ENCODE results near the gene DZIP1L. TPM values are rescaled to one million over a fixed set of nuclear protein-coding genes. Genes with fewer than 3 reads are reported as not detected.

Gene DZIP1L
- total and polyA plus RNA-seq, 2 experiments from 2014 or later: 10.6 to 19.5 TPM

DNA sequence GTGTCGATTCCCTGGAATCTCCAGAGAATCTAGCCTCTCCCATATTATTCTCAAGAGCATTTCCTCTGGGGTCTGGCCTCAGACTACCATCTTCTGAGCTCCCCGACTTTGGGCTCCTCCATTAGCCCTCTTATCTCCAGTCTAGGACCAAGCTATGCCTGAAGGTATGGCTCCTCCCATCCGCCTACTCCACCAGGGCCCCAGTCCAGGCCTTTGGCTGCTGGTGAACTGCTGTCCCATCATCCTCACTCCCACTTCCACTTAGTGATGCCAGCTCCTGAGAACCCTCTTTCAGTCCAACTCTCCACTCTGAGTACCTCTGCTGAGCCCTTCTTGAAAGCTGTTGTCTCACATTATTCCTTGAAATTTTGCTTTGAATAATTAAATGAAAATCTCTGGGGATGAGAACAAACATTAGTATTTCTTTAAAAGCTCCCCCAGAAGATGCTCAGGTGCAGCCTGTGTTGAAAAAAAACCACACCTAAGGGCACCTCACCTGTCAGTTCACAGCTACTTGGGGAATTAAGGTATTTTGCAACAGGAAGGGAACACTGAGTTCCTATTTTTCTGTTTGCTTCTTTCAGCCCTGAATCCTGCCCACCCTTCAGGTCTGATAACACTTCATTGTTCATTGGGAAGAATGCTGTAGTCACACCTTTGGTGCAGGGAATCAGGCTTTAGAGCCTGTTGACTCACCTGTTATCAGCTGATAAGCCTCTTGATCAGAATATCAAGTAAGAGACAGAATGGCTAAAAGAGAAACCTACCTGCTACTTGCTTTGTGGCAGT lies 95.9 kb downstream of the DZIP1L start:
- H3K4me3 Mint-ChIP-seq: no peak overlapping the region
- no peaks in the 10 kb centered on the region; the same call in 2 of the 3 replicates for H3K36me3 Mint-ChIP-seq (ENCODE audit: low read depth)
- no peaks in the 10 kb centered on the region for H3K4me1 Mint-ChIP-seq

More for the DNA sequence above, 95.9 kb downstream of the DZIP1L start:
- no peak for ATAC-seq
- H3K9me3 Mint-ChIP-seq: 0 out of 3 replicates have a peak, but pooled peaks cover 3% of the 10 kb centered on the region
- H3K4me1 ChIP-seq (ENCODE audit: insufficient read depth): no peaks in the 10 kb centered on the region
- no peak overlapping the region for H3K4me3 ChIP-seq
- no peaks in the 10 kb centered on the region for H3K36me3 ChIP-seq (ENCODE audit: insufficient read depth)
- no peaks in the 10 kb centered on the region for H3K79me2 ChIP-seq (replicated peaks; ENCODE audit: insufficient read depth)
- no peak for DNase-seq (ENCODE audit: low spot score)
- no peaks in the 10 kb centered on the region for H4K20me1 ChIP-seq (replicated peaks; ENCODE audit: insufficient read depth)
- no peaks in the 10 kb centered on the region for H3F3A ChIP-seq (replicated peaks; ENCODE audit: low read depth)
- TF ChIP-seq EZH2phosphoT487 (IDR thresholded peaks at IDR 0.05; ENCODE audit: unreplicated experiment) (no peak), POLR2AphosphoS5 (IDR thresholded peaks at IDR 0.05; ENCODE audit: low read depth) (no peak), ZNF114 (CRISPR knock-in tag; IDR thresholded peaks at IDR 0.05) (no peak), JUNB (IDR thresholded peaks at IDR 0.05; ENCODE audit: unreplicated experiment) (no peak), EZH2 (IDR thresholded peaks at IDR 0.05; ENCODE audit: low read depth, unreplicated experiment) (no peak), CREB1 (CRISPR knock-in tag; IDR thresholded peaks at IDR 0.05; ENCODE audit: low read depth) (no peak), STAT1 (IDR thresholded peaks at IDR 0.05; ENCODE audit: unreplicated experiment) (no peak)
- TF ChIP-seq, protein P1, sequence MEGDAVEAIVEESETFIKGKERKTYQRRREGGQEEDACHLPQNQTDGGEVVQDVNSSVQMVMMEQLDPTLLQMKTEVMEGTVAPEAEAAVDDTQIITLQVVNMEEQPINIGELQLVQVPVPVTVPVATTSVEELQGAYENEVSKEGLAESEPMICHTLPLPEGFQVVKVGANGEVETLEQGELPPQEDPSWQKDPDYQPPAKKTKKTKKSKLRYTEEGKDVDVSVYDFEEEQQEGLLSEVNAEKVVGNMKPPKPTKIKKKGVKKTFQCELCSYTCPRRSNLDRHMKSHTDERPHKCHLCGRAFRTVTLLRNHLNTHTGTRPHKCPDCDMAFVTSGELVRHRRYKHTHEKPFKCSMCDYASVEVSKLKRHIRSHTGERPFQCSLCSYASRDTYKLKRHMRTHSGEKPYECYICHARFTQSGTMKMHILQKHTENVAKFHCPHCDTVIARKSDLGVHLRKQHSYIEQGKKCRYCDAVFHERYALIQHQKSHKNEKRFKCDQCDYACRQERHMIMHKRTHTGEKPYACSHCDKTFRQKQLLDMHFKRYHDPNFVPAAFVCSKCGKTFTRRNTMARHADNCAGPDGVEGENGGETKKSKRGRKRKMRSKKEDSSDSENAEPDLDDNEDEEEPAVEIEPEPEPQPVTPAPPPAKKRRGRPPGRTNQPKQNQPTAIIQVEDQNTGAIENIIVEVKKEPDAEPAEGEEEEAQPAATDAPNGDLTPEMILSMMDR (conservative IDR thresholded peaks at IDR 0.05; ENCODE audit: low read depth in 2 of 2): no peak
- TF ChIP-seq, protein P2, sequence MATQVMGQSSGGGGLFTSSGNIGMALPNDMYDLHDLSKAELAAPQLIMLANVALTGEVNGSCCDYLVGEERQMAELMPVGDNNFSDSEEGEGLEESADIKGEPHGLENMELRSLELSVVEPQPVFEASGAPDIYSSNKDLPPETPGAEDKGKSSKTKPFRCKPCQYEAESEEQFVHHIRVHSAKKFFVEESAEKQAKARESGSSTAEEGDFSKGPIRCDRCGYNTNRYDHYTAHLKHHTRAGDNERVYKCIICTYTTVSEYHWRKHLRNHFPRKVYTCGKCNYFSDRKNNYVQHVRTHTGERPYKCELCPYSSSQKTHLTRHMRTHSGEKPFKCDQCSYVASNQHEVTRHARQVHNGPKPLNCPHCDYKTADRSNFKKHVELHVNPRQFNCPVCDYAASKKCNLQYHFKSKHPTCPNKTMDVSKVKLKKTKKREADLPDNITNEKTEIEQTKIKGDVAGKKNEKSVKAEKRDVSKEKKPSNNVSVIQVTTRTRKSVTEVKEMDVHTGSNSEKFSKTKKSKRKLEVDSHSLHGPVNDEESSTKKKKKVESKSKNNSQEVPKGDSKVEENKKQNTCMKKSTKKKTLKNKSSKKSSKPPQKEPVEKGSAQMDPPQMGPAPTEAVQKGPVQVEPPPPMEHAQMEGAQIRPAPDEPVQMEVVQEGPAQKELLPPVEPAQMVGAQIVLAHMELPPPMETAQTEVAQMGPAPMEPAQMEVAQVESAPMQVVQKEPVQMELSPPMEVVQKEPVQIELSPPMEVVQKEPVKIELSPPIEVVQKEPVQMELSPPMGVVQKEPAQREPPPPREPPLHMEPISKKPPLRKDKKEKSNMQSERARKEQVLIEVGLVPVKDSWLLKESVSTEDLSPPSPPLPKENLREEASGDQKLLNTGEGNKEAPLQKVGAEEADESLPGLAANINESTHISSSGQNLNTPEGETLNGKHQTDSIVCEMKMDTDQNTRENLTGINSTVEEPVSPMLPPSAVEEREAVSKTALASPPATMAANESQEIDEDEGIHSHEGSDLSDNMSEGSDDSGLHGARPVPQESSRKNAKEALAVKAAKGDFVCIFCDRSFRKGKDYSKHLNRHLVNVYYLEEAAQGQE (IDR thresholded peaks at IDR 0.05; ENCODE audit: unreplicated experiment): no peak
- TF ChIP-seq, protein P3, sequence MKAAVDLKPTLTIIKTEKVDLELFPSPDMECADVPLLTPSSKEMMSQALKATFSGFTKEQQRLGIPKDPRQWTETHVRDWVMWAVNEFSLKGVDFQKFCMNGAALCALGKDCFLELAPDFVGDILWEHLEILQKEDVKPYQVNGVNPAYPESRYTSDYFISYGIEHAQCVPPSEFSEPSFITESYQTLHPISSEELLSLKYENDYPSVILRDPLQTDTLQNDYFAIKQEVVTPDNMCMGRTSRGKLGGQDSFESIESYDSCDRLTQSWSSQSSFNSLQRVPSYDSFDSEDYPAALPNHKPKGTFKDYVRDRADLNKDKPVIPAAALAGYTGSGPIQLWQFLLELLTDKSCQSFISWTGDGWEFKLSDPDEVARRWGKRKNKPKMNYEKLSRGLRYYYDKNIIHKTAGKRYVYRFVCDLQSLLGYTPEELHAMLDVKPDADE (IDR thresholded peaks at IDR 0.05): no peak
- TF ChIP-seq, protein P4, sequence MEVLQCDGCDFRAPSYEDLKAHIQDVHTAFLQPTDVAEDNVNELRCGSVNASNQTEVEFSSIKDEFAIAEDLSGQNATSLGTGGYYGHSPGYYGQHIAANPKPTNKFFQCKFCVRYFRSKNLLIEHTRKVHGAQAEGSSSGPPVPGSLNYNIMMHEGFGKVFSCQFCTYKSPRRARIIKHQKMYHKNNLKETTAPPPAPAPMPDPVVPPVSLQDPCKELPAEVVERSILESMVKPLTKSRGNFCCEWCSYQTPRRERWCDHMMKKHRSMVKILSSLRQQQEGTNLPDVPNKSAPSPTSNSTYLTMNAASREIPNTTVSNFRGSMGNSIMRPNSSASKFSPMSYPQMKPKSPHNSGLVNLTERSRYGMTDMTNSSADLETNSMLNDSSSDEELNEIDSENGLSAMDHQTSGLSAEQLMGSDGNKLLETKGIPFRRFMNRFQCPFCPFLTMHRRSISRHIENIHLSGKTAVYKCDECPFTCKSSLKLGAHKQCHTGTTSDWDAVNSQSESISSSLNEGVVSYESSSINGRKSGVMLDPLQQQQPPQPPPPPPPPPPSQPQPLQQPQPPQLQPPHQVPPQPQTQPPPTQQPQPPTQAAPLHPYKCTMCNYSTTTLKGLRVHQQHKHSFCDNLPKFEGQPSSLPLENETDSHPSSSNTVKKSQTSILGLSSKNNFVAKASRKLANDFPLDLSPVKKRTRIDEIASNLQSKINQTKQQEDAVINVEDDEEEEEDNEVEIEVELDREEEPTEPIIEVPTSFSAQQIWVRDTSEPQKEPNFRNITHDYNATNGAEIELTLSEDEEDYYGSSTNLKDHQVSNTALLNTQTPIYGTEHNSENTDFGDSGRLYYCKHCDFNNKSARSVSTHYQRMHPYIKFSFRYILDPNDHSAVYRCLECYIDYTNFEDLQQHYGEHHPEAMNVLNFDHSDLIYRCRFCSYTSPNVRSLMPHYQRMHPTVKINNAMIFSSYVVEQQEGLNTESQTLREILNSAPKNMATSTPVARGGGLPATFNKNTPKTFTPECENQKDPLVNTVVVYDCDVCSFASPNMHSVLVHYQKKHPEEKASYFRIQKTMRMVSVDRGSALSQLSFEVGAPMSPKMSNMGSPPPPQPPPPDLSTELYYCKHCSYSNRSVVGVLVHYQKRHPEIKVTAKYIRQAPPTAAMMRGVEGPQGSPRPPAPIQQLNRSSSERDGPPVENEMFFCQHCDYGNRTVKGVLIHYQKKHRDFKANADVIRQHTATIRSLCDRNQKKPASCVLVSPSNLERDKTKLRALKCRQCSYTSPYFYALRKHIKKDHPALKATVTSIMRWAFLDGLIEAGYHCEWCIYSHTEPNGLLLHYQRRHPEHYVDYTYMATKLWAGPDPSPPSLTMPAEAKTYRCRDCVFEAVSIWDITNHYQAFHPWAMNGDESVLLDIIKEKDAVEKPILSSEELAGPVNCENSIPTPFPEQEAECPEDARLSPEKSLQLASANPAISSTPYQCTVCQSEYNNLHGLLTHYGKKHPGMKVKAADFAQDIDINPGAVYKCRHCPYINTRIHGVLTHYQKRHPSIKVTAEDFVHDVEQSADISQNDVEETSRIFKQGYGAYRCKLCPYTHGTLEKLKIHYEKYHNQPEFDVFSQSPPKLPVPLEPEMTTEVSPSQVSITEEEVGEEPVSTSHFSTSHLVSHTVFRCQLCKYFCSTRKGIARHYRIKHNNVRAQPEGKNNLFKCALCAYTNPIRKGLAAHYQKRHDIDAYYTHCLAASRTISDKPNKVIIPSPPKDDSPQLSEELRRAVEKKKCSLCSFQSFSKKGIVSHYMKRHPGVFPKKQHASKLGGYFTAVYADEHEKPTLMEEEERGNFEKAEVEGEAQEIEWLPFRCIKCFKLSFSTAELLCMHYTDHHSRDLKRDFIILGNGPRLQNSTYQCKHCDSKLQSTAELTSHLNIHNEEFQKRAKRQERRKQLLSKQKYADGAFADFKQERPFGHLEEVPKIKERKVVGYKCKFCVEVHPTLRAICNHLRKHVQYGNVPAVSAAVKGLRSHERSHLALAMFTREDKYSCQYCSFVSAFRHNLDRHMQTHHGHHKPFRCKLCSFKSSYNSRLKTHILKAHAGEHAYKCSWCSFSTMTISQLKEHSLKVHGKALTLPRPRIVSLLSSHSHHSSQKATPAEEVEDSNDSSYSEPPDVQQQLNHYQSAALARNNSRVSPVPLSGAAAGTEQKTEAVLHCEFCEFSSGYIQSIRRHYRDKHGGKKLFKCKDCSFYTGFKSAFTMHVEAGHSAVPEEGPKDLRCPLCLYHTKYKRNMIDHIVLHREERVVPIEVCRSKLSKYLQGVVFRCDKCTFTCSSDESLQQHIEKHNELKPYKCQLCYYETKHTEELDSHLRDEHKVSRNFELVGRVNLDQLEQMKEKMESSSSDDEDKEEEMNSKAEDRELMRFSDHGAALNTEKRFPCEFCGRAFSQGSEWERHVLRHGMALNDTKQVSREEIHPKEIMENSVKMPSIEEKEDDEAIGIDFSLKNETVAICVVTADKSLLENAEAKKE (CRISPR knock-in tag; IDR thresholded peaks at IDR 0.05): no peak
- no peaks in the 10 kb centered on the region for H3K27me3 ChIP-seq (ENCODE audit: insufficient read depth)
- peaks cover 2% of the 10 kb centered on the region for H3K27me3 Mint-ChIP-seq (ENCODE audit: insufficient read depth, low read depth, poor library complexity)
- no peak overlapping the region for H2AFZ ChIP-seq
- no peaks in the 10 kb centered on the region for H3K9me2 ChIP-seq (ENCODE audit: insufficient read depth)
- H3K4me2 ChIP-seq: no peak overlapping the region
- H3K27ac ChIP-seq (ENCODE audit: low read depth): no peak overlapping the region
- no peak overlapping the region for H3K27ac Mint-ChIP-seq

Data from GM23338 (cell line).